WTC11 (cell line): ENCODE measurements around the gene LIFR. TPM values are rescaled to one million over a fixed set of nuclear protein-coding genes. Genes with fewer than 3 reads are reported as not detected.

Experiments
- ATAC-seq: fragments of 200-7000 bp; cut with Tn5 transposase; 2 replicates; pipeline ENCODE4 v1.10.0; 2021; ENCODE audit warnings: mild to moderate bottlenecking, moderate library complexity
- CTCF ChIA-PET: fragments of 300-600 bp; sonication (Branson Sonifier 250); formaldehyde crosslinking; loops from one replicate; lab custom pipeline; 2021; ENCODE audit warnings: antibody characterized with exemption; lab: Charles Lee
- POLR2A ChIA-PET: fragments of 350-600 bp; sonication (Branson Sonifier 250); formaldehyde crosslinking; loops from one replicate; lab custom pipeline; 2021; ENCODE audit warnings: antibody characterized with exemption; lab: Charles Lee
- DNase-seq: peaks from one replicate; pipeline ENCODE4 v3.0.0; 2021; ENCODE audit warnings: low spot score
- H3K27ac Mint-ChIP-seq: 2 replicates; pipeline ENCODE4 v1.8.0; 2021; ENCODE audit warnings: mixed read lengths
- H3K27me3 Mint-ChIP-seq: 2 replicates; pipeline ENCODE4 v1.8.0; 2021; ENCODE audit warnings: low read depth, mild to moderate bottlenecking, moderate library complexity, mixed read lengths
- H3K36me3 Mint-ChIP-seq: 2 replicates; pipeline ENCODE4 v1.8.0; 2021; ENCODE audit warnings: mixed read lengths
- H3K4me1 Mint-ChIP-seq: 2 replicates; pipeline ENCODE4 v1.8.0; 2022; ENCODE audit warnings: mixed read lengths
- H3K4me3 Mint-ChIP-seq: 2 replicates; pipeline ENCODE4 v1.8.0; 2021; ENCODE audit warnings: mild to moderate bottlenecking, moderate library complexity, mixed read lengths
- H3K9me3 Mint-ChIP-seq: 2 replicates; pipeline ENCODE4 v1.8.0; 2021; ENCODE audit warnings: mixed read lengths
- ELF4 ChIP-seq: sonication (generic); formaldehyde crosslinking; IDR thresholded peaks from 2 replicates; pipeline ENCODE4 v1.8.1; 2022; ENCODE audit warnings: low read depth, mild to moderate bottlenecking, moderate library complexity, missing genetic modification reagents
- FOXP1 ChIP-seq: sonication (generic); formaldehyde crosslinking; IDR thresholded peaks from 2 replicates; pipeline ENCODE4 v1.8.0; 2022; ENCODE audit warnings: missing genetic modification reagents, mild to moderate bottlenecking, moderate library complexity, borderline replicate concordance
- GRHL2 ChIP-seq: fragments of 250-450 bp; sonication (Bioruptor Pico); IDR thresholded peaks from 2 replicates; pipeline ENCODE4 v1.8.0; 2022; ENCODE audit warnings: mild to moderate bottlenecking, moderate library complexity; ENCODE audit not compliant: insufficient replicate concordance, severe bottlenecking
- HMGA2 ChIP-seq: fragments of 250-450 bp; sonication (Bioruptor Pico); IDR thresholded peaks from 2 replicates; pipeline ENCODE4 v1.4.0; 2021; ENCODE audit warnings: mild to moderate bottlenecking, moderate library complexity
- MYBL2 ChIP-seq: sonication (generic); formaldehyde crosslinking; IDR thresholded peaks from 2 replicates; pipeline ENCODE4 v1.8.1; 2023; ENCODE audit warnings: mild to moderate bottlenecking, moderate library complexity, missing genetic modification reagents
- NR1H2 ChIP-seq: sonication (generic); formaldehyde crosslinking; IDR thresholded peaks from 2 replicates; pipeline ENCODE4 v1.9.0; 2021; ENCODE audit warnings: mild to moderate bottlenecking, moderate library complexity, missing genetic modification reagents
- PRRX2 ChIP-seq: fragments of 250-450 bp; sonication (Bioruptor Pico); IDR thresholded peaks from 2 replicates; pipeline ENCODE4 v1.8.0; 2021; ENCODE audit warnings: mild to moderate bottlenecking
- RELA ChIP-seq: sonication (generic); formaldehyde crosslinking; IDR thresholded peaks from 2 replicates; pipeline ENCODE4 v1.8.1; 2022; ENCODE audit warnings: missing genetic modification reagents, mild to moderate bottlenecking, borderline replicate concordance
- TCF7 ChIP-seq: sonication (generic); formaldehyde crosslinking; IDR thresholded peaks from 2 replicates; pipeline ENCODE4 v1.8.0; 2022; ENCODE audit warnings: mild to moderate bottlenecking, low read depth, missing genetic modification reagents, moderate library complexity
- ZNF121 ChIP-seq: sonication (generic); formaldehyde crosslinking; IDR thresholded peaks from 2 replicates; pipeline ENCODE4 v1.8.0; 2023; ENCODE audit warnings: missing genetic modification reagents
- total RNA-seq: library from RNA; stranded (reverse); gene quantifications from 3 replicates; pipeline ENCODE4 v1.2.3, GENCODE V29; 2021
- TF ChIP-seq, protein P1 (sequence below): sonication (generic); formaldehyde crosslinking; IDR thresholded peaks from 2 replicates; pipeline ENCODE4 v1.8.1; 2023; ENCODE audit warnings: mild to moderate bottlenecking, missing genetic modification reagents
- TF ChIP-seq, protein P2 (sequence below): sonication (generic); formaldehyde crosslinking; IDR thresholded peaks from 2 replicates; pipeline ENCODE4 v1.8.1; 2022; ENCODE audit warnings: mild to moderate bottlenecking, missing genetic modification reagents, moderate library complexity, borderline replicate concordance
- TF ChIP-seq, protein P3 (sequence below): sonication (generic); formaldehyde crosslinking; IDR thresholded peaks from 2 replicates; pipeline ENCODE4 v1.8.1; 2022; ENCODE audit warnings: mild to moderate bottlenecking, moderate library complexity, missing genetic modification reagents
- TF ChIP-seq, protein P4 (sequence below): sonication (generic); formaldehyde crosslinking; IDR thresholded peaks from 2 replicates; pipeline ENCODE4 v1.8.0; 2022; ENCODE audit warnings: mild to moderate bottlenecking, missing genetic modification reagents
- TF ChIP-seq, protein P5 (sequence below): sonication (generic); formaldehyde crosslinking; IDR thresholded peaks from 2 replicates; pipeline ENCODE4 v1.8.1; 2022; ENCODE audit warnings: low read depth, mild to moderate bottlenecking, moderate library complexity, missing genetic modification reagents, borderline replicate concordance

Gene LIFR
- total RNA-seq, 1 experiment from 2014 or later = 14.4 TPM

DNA sequence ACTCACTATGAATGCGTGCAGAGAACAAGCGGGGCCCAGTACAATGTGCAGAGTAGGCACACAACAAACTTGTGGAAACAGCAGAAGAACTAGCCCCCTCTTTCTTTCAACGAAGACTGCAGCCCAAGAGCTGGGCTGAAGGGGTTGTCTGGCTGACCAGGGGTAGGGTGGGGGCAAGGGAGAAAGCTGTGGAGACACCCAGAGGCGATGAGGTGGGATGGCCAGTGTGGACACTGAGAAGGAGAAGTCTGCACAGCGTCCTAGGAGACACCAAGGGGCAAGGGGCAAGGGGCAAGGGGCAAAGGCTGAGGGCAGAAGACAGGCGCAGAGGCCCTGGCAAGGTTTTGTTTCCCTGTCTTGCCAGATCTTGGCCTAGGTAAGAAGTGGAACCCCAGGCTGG lies 62.3 kb downstream of the LIFR start:
- Mint-ChIP-seq H3K27me3 (no peaks in the 10 kb centered on the region), H3K4me1 (no peaks in the 10 kb centered on the region), H3K9me3 (no peaks in the 10 kb centered on the region), H3K36me3 (peaks cover 12% of the 10 kb centered on the region), H3K4me3 (no peak overlapping the region), H3K27ac (no peak overlapping the region)
- ChIA-PET CTCF (interaction anchor here (1.0 to 1.3 kb wide), 3 partner anchors 21 to 257 kb away, joined by 3 to 6 read pairs (median 4); no protein-coding TSS in a partner anchor), POLR2A (no interaction called here)
- TF ChIP-seq HMGA2 (CRISPR knock-in tag) (no peak), GRHL2 (CRISPR knock-in tag) (no peak)
- TF ChIP-seq, protein P1, sequence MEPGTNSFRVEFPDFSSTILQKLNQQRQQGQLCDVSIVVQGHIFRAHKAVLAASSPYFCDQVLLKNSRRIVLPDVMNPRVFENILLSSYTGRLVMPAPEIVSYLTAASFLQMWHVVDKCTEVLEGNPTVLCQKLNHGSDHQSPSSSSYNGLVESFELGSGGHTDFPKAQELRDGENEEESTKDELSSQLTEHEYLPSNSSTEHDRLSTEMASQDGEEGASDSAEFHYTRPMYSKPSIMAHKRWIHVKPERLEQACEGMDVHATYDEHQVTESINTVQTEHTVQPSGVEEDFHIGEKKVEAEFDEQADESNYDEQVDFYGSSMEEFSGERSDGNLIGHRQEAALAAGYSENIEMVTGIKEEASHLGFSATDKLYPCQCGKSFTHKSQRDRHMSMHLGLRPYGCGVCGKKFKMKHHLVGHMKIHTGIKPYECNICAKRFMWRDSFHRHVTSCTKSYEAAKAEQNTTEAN (CRISPR knock-in tag) = no peak
- DNase-seq (no peak), ATAC-seq (no peak)

DNA sequence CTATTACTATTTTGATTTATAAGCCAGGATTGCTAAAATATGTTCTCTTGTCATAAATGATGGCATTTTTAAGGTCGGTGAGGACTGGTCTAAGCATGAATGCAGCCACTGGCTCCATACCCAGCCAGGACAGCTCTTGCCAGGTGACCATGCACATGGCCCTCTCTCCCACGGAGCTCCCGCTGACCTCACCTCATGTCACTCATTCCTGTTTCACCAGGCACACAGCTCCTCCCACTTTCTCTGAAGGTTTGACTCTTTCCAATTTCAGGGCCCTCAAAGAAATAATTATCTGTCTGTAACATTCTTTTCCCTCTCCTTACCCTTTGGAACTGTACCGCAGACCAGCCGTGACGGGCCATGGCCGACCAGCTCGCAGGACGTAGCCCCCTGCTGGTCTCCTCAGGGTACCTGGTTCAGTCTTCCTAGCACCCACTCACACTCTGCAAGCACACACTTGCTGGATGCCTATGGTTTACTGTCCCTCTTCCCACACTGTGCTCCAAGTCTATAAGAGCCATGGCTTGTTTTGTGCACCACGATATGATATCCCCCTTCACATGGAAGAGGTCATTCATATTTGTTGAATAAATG lies 72.5 kb downstream of the LIFR start:
- Mint-ChIP-seq H3K27me3 (no peaks in the 10 kb centered on the region), H3K36me3 (peaks cover 8% of the 10 kb centered on the region)
- DNase-seq = no peak

DNA sequence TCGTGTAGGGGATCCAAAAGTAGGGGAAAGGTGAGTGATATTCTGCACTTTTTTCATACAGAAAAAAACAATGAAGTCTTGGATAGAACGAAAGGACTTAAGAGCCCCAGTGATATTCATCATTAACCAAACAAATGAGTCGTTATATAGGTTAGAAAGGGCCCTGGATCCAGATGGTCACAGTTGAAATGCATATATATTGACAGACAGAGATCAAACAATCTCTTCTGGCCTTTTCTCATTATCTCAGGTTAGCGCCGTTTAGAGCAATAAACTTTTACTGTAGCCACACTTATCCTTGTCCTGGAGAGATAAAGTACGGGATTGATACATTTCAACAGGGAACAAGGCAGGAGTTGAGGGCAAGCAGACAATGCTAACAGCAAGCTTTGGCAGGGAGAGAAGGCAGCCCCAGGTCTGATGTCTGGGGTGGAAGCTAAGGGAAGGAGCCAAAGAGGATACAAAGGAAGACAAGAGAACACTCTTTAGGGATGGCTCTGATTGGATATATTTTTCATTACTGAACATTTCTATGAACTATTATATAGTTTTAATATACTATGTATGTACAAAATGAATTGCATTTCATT lies 77.0 kb downstream of the LIFR start:
- ChIA-PET POLR2A (interaction anchor here (0.6 to 0.9 kb wide), 2 partner anchors 222 to 549 kb away, joined by 3 to 6 read pairs; no protein-coding TSS in a partner anchor), CTCF (interaction anchor here (1.1 to 1.9 kb wide), 3 partner anchors 38 to 330 kb away, joined by 3 to 13 read pairs (median 4); no protein-coding TSS in a partner anchor)
- DNase-seq (no peak), ATAC-seq (no peak)
- Mint-ChIP-seq H3K36me3 (no peaks in the 10 kb centered on the region), H3K9me3 (no peaks in the 10 kb centered on the region), H3K4me3 (no peak overlapping the region), H3K27ac (no peak overlapping the region), H3K4me1 (0 out of 2 replicates have a peak, but pooled peaks cover 5% of the 10 kb centered on the region), H3K27me3 (no peaks in the 10 kb centered on the region)
- TF ChIP-seq ELF4 (CRISPR knock-in tag) = no peak
- TF ChIP-seq, protein P2, sequence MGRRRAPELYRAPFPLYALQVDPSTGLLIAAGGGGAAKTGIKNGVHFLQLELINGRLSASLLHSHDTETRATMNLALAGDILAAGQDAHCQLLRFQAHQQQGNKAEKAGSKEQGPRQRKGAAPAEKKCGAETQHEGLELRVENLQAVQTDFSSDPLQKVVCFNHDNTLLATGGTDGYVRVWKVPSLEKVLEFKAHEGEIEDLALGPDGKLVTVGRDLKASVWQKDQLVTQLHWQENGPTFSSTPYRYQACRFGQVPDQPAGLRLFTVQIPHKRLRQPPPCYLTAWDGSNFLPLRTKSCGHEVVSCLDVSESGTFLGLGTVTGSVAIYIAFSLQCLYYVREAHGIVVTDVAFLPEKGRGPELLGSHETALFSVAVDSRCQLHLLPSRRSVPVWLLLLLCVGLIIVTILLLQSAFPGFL (CRISPR knock-in tag) = no peak
- no peak for TF ChIP-seq RELA (CRISPR knock-in tag)
- TF ChIP-seq, protein P3, sequence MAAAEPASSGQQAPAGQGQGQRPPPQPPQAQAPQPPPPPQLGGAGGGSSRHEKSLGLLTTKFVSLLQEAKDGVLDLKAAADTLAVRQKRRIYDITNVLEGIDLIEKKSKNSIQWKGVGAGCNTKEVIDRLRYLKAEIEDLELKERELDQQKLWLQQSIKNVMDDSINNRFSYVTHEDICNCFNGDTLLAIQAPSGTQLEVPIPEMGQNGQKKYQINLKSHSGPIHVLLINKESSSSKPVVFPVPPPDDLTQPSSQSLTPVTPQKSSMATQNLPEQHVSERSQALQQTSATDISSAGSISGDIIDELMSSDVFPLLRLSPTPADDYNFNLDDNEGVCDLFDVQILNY (CRISPR knock-in tag) = no peak
- TF ChIP-seq, protein P4, sequence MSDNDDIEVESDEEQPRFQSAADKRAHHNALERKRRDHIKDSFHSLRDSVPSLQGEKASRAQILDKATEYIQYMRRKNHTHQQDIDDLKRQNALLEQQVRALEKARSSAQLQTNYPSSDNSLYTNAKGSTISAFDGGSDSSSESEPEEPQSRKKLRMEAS (CRISPR knock-in tag) = no peak
- no peak for TF ChIP-seq PRRX2
- no peak for TF ChIP-seq TCF7
- TF ChIP-seq MYBL2 = no peak

More for the DNA sequence above, 72.5 kb downstream of the LIFR start:
- H3K4me3 Mint-ChIP-seq = no peak overlapping the region
- CTCF ChIA-PET = interaction anchor here (0.7 to 3.0 kb wide), 4 partner anchors 8 to 101 kb away, joined by 3 to 19 read pairs (median 3); no protein-coding TSS in a partner anchor
- no peaks in the 10 kb centered on the region for H3K9me3 Mint-ChIP-seq
- ATAC-seq = peak; percentile 76
- no peak for TF ChIP-seq ELF4 (CRISPR knock-in tag)
- no peak for TF ChIP-seq ZNF121 (CRISPR knock-in tag)
- 0 out of 2 replicates have a peak, but pooled peaks cover 5% of the 10 kb centered on the region for H3K4me1 Mint-ChIP-seq
- no peak overlapping the region for H3K27ac Mint-ChIP-seq
- POLR2A ChIA-PET = no interaction called here

DNA sequence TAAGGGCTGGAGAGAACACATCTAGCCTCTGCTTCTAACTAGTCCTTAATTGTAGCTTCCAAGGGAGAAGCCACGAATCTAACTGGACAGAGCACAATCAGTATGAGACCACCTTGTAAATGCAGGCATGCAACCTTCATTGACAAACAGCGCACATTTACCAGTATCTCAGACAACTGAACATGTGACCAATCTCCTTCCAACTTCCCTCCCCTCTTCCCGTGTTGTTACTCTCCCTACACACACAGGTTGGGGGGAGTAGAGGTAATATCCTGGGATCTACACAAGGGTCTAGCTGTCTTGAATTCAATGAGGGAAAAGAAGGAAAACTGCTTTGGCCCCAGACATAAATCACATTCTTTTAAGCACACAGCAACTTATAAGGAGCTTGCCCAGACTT lies 77.6 kb downstream of the LIFR start:
- Mint-ChIP-seq H3K4me3 (no peak overlapping the region), H3K36me3 (no peaks in the 10 kb centered on the region), H3K27me3 (no peaks in the 10 kb centered on the region), H3K9me3 (no peaks in the 10 kb centered on the region)
- ATAC-seq = no peak
- CTCF ChIA-PET = interaction anchor here (1.1 to 1.9 kb wide), 3 partner anchors 37 to 331 kb away, joined by 3 to 13 read pairs (median 4); no protein-coding TSS in a partner anchor
- POLR2A ChIA-PET = interaction anchor here (0.6 to 0.9 kb wide), 2 partner anchors 221 to 549 kb away, joined by 3 to 6 read pairs; no protein-coding TSS in a partner anchor
- TF ChIP-seq FOXP1 (CRISPR knock-in tag) (no peak), NR1H2 (CRISPR knock-in tag) (no peak)
- TF ChIP-seq, protein P3 (CRISPR knock-in tag) = no peak
- TF ChIP-seq, protein P5, sequence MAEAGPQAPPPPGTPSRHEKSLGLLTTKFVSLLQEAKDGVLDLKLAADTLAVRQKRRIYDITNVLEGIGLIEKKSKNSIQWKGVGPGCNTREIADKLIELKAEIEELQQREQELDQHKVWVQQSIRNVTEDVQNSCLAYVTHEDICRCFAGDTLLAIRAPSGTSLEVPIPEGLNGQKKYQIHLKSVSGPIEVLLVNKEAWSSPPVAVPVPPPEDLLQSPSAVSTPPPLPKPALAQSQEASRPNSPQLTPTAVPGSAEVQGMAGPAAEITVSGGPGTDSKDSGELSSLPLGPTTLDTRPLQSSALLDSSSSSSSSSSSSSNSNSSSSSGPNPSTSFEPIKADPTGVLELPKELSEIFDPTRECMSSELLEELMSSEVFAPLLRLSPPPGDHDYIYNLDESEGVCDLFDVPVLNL (CRISPR knock-in tag) = no peak
- TF ChIP-seq, all 79 proteins: peak for 0
- no peak for DNase-seq
- Mint-ChIP-seq H3K4me1 (0 out of 2 replicates have a peak, but pooled peaks cover 5% of the 10 kb centered on the region), H3K27ac (no peak overlapping the region)
